Umbilical cord (tissue), 2 donors: Measurements from ENCODE around the gene SCARB2. TPM values are rescaled to one million over a fixed set of nuclear protein-coding genes. Genes with fewer than 3 reads are reported as not detected.
"Not testable (repeated sequence)": the region's sequence is repeated elsewhere in the genome, so short reads cannot be mapped to it uniquely, and the experiment has no call there.

Experiments
- DNase-seq: peaks from one replicate; pipeline ENCODE4 v3.0.0-alpha.2; 2015; ENCODE audit warnings: low spot score
- total RNA-seq: library from RNA; depleted of rRNA; stranded (reverse); fragments of >200 nt; gene quantifications from one replicate; pipeline ENCODE4 v1.2.3, GENCODE V29; 2014; ENCODE audit warnings: low replicate concordance; ENCODE audit not compliant: insufficient read depth

SCARB2 gene, protein sequence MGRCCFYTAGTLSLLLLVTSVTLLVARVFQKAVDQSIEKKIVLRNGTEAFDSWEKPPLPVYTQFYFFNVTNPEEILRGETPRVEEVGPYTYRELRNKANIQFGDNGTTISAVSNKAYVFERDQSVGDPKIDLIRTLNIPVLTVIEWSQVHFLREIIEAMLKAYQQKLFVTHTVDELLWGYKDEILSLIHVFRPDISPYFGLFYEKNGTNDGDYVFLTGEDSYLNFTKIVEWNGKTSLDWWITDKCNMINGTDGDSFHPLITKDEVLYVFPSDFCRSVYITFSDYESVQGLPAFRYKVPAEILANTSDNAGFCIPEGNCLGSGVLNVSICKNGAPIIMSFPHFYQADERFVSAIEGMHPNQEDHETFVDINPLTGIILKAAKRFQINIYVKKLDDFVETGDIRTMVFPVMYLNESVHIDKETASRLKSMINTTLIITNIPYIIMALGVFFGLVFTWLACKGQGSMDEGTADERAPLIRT
- 173 TPM for total RNA-seq

DNA sequence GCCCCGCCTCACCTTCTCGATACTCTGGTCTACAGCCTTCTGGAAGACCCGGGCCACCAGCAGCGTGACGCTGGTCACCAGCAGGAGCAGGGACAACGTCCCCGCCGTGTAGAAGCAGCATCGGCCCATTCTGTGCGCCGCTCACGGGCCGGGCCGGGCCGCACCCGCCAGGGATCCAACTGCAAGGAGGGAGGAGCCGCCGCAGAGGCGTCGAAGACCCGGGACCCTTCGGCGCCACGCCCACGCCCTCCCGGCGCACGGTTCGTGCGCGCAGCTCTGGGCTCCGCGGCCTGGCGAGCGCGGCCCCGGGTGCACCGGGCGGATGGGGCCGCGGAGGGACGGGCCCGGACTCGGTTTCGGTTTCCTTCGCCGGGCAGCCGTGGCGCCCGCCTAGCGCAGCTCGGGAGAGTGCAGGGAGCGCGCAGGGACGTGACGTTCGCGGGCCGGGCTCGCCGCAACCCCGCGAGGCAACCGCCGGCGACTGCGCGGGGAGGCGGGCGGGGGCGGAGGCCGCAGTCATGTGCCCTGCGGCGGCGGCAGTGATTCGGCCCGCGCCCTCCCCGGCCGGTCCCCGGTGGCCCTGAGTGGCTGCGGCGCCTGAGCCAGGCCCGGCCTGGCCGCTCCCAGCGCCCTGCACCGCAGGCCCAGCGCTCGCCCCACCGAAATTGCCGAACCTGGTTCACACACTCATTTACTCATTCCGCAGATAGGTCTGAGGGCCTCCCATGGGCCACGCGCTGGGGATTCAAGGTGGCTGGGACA lies at the start of gene SCARB2:
Gene SCARB2 (minus strand): TSS at position 410 of the 762 bp plus-strand sequence. CDS start 281 bp downstream, at position 129.
- peak; percentile 89 for DNase-seq

DNA sequence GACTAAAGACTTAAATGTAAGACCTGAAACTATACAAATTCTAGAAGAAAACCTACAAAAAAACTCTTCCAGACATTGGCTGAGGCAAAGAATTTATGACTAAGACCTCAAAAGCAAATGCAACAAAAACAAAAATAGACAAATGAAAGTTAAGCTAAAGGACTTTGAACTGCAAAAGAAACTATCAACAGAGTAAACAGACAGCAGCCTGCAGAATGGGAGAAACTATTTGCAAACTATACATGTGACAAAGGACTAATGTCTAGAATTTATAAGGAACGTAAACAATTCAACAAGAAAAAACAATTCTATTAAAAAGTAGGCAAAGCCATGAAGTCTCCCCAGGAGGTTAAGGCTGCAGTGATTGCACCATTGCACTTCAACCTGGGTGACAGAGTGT lies 46.9 kb upstream of the SCARB2 start:
- DNase-seq = no peak

DNA sequence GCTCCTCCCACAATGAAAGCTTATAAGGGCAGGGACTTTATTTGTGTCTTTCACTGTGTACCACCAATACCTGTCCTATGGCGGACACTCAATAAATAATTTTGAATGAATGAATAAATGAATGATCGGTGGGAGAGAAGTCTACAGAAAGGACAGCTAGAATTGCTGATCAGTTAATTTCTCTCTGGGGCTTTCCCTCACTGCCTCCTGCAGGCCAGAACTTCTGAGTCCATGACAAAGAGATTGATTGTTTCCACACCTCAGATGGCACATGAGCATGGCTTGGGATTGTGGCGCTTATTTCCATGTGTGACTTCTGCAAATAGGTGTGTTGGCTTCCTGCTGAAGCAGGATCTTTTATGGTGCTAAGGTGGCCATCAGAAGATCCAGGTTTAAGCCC lies 44.2 kb upstream of the SCARB2 start:
- no peak for DNase-seq

DNA sequence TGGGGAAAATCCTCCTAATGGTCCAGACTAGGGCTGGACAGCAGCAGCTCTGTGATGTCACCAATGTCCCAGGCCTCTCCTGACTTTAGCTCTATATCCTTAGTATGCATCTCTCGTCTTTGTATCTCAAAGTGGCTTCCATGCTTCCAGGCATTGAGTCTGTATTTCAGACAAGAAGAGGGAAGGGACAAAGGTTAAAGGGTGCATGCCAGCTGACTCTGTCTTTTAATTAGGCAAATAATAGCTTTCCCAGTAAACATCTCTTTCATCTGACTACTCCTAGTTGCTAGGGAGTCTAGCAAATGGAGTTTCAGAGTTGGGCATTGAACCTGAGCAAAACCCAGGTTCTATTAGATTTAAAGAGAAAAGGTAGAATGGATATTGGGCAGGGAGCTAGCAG lies 43.3 kb upstream of the SCARB2 start:
- DNase-seq = no peak

DNA sequence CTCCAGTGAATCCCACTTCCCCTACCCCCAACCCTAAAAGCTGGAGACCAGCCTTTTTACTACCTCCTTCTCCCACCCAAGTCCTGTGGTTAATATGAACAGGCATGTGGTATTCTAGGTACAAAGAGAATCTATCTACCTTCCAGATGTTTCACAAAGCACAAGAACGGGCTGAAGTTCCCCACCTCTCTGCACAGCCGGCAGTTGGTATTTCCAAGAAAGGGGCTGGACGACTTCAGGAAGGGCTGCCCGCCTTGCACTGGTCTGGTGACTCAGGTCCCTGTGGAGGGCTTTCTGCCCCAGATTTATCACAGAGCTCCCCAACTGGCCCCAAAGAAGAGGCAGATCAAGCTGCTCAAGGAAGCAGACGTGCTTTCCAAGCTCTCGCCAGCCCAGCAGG lies 42.4 kb upstream of the SCARB2 start:
- no peak for DNase-seq

DNA sequence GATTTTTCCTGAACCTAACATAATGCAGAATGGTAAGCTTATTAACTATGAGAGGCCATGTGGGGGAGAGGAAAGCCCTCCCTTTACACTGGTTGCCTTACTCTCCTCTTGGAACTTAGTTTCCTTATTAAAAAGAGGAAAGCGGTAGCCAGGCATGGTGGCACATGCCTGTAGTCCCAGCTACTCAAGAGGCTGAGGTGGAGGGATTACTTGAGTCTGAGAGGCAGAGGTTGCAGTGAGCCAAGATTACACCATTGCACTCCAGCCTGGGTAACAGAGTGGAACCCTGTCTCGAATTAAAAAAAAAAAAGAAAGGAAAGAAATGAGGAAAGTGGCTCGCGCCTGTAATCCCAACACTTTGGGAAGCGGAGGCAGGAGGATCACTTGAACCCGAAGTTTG lies 39.9 kb upstream of the SCARB2 start:
- DNase-seq = no peak

DNA sequence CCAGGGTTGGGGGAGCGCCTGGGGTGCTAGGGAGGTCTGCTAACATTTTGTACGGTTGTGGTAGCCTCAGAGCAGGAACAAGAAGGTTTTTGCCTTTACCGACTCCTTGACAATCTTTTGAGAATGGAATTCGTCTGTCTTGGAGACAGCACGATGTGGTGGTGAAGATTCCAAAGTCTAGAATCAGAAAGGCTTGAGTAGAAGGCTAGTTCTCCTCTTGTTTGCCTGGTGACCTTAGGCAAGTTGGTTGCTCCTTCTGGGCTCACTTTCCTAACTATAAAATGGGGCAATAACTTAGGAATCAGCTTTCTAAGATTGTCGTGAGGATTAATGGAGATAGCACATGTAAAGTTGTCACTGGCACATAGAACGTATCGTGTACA lies 38.6 kb upstream of the SCARB2 start:
- DNase-seq = no peak

DNA sequence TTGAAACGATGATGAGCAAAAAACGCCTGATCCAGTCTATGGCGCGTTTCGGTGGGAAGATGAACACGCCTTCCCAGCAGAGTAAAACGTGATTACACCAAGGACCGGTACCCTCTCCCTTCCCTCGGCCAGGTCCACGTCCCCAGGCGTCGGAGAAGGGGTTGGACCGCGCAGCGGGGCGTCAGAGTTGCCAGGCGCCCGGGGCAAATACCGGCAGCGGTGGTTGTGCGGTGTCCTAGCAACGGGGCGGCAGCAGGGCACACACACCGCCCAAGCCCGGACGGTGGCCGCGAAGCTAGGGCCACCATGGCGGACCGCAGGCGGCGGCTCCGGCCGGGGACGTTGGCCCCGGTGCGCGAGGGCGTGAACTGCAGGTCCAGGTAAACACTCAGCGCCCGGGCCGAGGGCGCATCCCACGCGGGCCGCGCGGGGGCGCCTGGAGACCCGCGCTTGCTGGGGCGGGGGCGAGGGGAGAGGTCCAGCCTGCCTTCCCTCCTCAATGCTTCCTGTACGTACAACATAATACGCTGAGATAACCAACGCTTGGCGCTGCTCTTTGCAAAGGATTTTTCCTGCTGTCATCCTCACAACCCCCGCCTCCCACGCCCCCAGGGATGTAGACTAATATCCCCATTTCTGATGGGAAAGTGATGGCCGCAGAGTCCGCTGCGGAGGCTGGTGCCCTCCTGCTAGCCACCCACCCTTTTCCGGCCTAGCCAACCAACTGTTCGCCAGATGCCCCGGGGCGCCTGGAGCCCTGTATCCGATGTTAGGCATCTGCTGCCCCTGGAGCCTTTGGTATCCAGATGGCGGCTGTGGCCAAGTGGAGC lies 38.0 kb upstream of the SCARB2 start, which contains the start of gene FAM47E:
Gene FAM47E (plus strand): TSS at position 281 of the 830 bp plus-strand sequence. CDS start 26 bp downstream, at position 307.
- peak; percentile 69 for DNase-seq

DNA sequence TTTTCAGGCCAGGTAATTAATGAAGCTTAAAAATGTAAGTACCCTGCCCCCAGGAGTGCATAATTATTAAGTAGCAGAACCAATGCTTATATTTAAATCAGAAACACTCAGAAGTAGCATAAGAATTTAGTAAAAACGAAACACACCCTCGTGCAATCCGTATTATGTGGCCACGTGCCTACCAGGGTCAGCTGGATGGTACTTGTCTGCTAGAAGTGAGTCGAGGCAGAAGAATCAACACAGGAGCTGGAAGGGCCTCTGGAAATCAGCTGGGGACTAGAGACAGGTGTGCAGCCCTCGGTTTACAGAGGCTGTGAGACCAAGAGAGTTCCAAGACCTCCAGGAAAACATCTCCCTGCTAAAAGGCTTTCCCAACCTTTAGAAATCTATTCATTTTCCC lies 37.3 kb upstream of the SCARB2 start:
- DNase-seq = no peak

DNA sequence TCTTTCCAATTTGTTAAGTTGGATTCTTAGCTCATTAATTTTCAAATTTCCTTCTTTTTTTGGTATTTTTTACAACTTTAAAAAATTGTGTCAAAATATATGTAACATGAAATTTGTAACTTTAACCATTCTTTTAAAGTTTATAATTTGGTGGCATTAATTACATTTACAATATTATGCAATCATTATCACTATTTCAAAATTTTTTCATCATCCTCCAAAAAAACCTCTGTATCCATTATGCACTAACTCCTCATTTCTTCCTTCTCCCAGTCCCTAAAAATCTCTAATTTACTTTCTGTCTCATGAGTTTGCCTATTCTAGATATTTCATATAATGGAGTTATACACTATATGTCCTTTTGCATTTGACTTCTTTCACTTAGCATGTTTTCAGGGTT lies 33.2 kb upstream of the SCARB2 start:
- DNase-seq = no peak

DNA sequence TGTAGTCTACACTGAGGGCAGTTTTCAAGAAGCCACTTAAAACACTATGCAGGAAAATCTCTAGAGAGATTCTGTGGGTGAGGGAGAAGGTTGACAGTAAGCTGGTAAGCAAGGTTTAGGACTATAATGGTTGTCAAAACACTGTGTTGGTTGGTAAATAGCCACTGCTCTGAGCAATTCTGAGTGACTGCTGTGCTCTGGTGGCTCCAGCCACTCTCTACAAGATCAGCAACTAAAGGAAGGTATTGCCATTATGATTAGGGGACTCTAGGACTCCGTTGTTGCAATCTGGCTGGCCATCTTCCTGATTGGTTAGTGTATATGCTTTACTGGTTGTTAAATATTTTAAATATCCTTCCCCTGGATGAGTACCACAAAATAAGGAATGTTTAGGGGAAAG lies 32.4 kb upstream of the SCARB2 start:
- DNase-seq = no peak

DNA sequence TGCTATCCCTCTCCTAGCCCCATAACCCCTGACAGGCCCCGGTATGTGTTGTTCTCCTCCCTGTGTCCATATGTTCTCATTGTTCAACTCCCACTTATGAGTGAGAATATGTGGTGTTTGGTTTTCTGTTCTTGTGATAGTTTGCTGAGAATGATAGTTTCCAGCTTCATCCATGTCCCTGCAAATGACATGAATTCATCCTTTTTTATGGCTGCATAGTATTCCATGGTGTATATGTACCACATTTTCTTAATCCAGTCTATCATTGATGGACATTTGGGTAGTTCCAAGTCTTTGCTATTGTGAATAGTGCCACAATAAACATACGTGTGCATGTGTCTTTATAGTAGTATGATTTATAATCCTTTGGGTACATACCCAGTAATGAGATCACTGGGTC lies 30.3 kb upstream of the SCARB2 start:
- DNase-seq = not testable (repeated sequence)

DNA sequence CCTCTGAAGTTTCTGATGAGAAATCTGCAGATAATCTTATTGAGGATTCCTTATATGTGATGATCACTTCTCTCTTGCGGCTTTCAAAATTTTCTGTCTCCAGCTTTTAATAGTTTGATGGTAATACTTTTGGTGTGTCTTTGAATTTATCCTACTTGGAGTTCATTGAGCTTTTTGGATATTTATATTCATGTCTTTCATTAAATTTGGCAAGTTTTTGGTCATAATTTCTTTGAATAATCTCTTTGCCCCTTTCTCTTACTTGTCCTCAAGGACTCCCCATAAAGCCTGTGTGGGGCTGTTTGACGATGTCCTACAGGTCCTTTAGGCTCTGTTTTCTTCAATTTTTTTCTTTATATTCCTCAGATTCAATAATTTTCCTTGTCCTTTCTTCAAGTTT lies 26.6 kb upstream of the SCARB2 start:
- DNase-seq = no peak

DNA sequence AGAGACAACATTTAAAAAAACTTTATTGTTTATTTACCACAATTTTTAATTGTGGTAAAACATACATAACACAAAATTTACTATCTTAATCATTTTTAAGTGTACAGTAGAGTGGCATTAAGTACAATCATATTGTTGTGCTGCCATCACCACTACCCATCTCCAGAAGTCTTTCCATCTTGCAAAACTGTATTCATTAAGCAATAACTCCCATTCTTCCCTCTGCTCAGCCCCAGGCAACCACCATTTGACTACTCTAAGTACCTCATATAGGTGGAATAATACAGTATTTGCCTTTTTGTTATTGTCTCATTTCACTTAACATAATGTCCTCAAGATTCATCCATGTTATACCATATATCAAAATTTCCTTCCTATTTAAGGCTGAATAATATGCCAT lies 25.1 kb upstream of the SCARB2 start:
- no peak for DNase-seq

DNA sequence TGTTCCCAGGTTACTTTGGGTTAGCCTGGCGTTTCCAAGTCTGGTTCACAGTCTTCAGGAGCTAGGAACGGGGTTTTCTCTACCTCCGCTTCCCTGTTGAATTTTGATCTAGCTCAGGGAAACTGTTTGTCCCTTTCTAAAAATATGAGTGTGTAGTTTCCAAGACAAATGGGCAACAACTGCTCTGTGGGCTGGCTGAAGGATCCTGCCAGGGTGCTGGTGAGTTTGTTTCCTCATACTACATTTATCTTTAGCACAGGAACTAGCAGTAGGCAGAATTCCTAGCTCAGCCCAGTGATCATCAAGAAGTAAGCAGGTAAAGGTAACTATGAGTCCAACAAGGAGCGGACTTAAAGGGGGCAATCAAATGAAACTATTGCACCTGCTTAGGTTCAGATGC lies 24.6 kb upstream of the SCARB2 start:
- no peak for DNase-seq

DNA sequence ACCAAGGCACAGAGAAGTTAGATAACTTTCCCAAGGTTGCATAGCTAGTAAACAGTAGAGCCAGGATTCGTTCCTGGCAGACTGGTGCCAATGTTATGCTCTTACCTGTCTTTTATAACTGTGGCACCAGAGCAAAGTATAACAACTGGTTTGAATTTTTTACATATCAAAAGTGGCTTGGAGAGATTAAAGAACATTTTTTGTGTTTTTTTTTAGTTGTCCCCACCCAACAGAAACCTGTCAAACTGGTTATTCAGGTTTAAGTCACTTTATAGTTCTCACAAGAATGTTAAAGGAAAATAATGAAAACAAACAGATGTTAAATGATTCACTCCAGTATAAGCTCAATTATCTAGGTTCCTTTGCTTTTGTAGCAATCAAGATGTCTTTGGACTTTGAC lies 22.3 kb upstream of the SCARB2 start:
- DNase-seq = peak; percentile 58

DNA sequence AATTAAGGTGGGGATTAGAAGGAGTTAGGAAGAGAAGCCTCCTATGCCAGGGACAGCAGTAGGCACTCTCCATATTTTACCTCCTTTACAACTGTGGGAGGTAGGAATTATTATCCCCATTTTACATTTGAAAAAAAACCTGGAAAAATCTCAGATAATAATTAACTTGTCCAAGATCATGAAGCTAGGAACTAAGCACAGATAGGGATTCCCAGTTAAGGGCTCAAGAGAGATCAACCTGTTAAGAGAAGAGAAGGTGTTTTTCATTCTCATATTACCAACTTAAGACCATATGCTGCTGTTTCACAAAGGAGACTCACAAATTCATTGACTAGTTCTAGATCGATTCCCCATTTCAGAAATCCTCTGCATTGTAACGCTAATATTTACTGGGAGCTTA lies 21.8 kb upstream of the SCARB2 start:
- DNase-seq = no peak

DNA sequence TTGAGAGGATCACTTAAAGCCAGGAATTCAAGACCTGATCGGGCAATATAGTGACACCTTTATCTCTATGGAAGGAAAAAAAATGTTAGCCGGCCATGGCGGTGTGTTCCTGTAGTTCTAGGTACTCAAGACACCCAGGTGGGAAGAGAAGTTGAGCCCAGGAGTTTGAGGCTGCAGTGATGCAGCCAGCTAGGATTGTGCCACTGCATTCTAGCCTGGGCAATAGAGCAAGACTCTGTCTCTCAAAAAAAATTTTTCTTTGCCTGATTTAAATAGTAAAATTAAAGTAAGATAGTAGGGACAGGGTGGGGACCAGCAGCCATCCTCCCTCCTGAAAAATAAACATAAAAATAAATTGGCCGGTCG lies 21.0 kb upstream of the SCARB2 start:
- no peak for DNase-seq

DNA sequence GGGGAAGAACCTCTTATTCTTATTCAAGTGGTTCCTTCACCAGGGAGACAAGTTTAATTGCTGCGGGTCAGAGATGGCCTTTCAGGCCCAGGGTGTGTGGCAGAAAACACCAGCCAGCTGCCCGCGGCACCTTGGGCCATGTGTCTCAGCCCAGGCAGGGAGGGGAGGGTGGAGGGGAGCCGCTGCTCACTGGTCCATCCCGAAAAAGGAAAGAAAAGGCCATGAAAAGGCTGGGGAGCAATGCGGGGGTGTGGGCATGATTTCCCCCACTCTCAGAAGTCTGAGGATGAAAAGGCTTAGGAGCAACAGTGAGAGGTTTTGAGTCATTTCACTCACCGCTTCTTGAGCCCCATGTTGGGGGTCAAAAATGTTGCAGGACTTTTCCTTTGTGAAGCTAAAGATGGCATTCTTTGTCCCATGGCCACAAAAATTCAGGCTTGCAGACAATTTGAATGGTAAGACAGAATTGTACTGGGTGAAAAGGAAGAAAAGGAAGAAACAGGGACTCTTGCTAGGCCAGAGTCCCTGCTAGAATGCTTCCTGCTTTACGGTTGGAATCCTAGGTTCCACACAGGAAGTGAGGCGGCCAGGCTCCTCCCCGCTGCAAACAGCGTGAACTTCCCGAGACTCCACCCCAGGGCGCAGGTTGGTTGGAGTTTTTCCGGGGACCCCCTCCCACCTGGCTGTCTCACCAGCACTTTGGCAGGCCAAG lies 20.5 kb upstream of the SCARB2 start:
- no peak for DNase-seq

DNA sequence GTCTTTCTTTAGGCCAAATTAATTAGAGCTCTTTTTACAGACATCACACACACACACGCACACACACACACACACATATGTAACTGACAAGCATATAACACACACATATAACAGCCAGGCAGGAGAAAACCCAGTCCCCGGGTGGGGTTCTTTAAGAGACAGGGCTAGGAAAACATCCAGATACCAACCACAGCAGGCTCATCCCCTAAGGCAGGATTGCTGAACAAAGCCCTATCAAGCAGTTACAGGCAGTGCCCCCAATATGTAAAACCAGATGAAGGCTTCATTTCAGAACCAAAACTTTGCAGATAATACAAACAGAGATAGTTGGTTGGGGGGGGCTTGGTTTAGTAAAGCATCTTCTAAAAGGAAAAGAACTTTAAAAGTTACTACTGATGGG lies 19.9 kb upstream of the SCARB2 start:
- peak; percentile 87 for DNase-seq

DNA sequence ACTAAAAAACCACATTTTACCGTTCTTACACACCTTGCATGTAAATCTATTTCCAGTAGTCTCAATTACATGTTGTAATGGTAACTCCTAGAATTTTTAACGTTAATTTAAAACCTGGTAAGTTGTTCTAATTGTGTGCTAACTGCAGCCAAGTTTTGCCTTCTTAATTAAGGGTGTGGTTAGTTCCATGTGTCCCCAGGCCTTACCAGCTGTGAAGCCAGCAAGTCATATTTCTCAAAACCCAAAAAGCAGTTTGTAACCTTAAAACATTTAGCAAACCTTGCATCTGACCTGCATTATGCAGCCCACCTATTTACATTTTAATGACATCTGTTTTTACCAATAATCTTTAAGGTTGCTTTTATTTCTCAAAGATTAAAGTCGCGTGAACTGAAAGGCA lies 19.5 kb upstream of the SCARB2 start:
- DNase-seq = no peak
